ENCODE results near the gene NEK10.

DNA sequence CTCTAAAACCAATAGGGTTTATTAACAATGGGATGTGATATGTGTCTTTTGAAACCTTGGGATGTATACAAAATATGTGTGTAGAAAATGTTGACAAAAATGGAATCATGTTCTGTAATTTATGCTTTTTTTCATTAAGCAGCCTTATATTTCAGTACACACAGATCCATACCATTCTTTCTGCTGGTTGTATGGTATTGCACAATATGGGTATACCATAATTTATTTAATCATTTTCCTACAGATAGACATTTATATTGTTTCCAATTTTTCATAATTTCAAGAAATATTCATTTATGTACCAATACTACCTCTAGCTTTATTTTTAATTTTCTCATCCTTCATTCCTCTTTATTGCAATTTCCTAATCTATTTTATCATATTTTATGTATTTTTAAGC, 83.5 kb downstream of the NEK10 start:
- TF ChIP-seq, protein P1, sequence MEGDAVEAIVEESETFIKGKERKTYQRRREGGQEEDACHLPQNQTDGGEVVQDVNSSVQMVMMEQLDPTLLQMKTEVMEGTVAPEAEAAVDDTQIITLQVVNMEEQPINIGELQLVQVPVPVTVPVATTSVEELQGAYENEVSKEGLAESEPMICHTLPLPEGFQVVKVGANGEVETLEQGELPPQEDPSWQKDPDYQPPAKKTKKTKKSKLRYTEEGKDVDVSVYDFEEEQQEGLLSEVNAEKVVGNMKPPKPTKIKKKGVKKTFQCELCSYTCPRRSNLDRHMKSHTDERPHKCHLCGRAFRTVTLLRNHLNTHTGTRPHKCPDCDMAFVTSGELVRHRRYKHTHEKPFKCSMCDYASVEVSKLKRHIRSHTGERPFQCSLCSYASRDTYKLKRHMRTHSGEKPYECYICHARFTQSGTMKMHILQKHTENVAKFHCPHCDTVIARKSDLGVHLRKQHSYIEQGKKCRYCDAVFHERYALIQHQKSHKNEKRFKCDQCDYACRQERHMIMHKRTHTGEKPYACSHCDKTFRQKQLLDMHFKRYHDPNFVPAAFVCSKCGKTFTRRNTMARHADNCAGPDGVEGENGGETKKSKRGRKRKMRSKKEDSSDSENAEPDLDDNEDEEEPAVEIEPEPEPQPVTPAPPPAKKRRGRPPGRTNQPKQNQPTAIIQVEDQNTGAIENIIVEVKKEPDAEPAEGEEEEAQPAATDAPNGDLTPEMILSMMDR (IDR thresholded peaks at IDR 0.05): no peak
- no peak for TF ChIP-seq POLR2AphosphoS5 (IDR thresholded peaks at IDR 0.05; ENCODE audit: insufficient read depth in 1 of 2, low read depth in 1 of 2)
